ENCODE data around the gene ANKRD42.

- TF ChIP-seq CTCF (IDR thresholded peaks at IDR 0.05; ENCODE audit: insufficient read depth, low read length), result no peak
- no peak for TF ChIP-seq POLR2AphosphoS5 (IDR thresholded peaks at IDR 0.05; ENCODE audit: low read depth)
- no peak for TF ChIP-seq REST (IDR thresholded peaks at IDR 0.05; ENCODE audit: insufficient replicate concordance, low read depth)
- TF ChIP-seq GABPA (IDR thresholded peaks at IDR 0.05; ENCODE audit: low read depth), result no peak
- no peak for TF ChIP-seq SPI1 (IDR thresholded peaks at IDR 0.05; ENCODE audit: borderline replicate concordance, low read depth)
Measured at GRCh38 chr11:83252266-83252665, 58.8 kb downstream of the ANKRD42 start.
